Large intestine (tissue), 3 donors: Measurements from ENCODE around the gene CPT1A. TPM values are rescaled to one million over a fixed set of nuclear protein-coding genes. Genes with fewer than 3 reads are reported as not detected.

Source experiments
- DNase-seq, 2 donors: peaks; one replicate each; pipeline versions ENCODE4 v3.0.0 to v3.0.0-alpha.2; 2013
- H3K27ac ChIP-seq: one replicate; pipeline ENCODE4 v1.5.1; 2013; ENCODE audit warnings: low read length
- H3K27me3 ChIP-seq: 2 replicates; pipeline ENCODE4 v1.6.1; 2013; ENCODE audit warnings: low read length; ENCODE audit not compliant: control insufficient read depth, insufficient read depth
- H3K36me3 ChIP-seq: 2 replicates; pipeline ENCODE4 v1.6.1; 2013; ENCODE audit warnings: low read length; ENCODE audit not compliant: control insufficient read depth, insufficient read depth
- H3K4me1 ChIP-seq: one replicate; pipeline ENCODE4 v1.6.1; 2013; ENCODE audit warnings: low read length; ENCODE audit not compliant: control insufficient read depth, insufficient read depth
- H3K4me3 ChIP-seq: one replicate; pipeline ENCODE4 v1.5.1; 2013; ENCODE audit warnings: low read length
- H3K9me3 ChIP-seq: one replicate; pipeline ENCODE4 v1.6.1; 2013; ENCODE audit warnings: mild to moderate bottlenecking, low read depth, low read length, moderate library complexity; ENCODE audit not compliant: control insufficient read depth
- WGBS: methylation state at CpG from one replicate; pipeline ENCODE4 v1.1.5; 2013; ENCODE audit warnings: low lambda C conversion rate; ENCODE audit not compliant: insufficient coverage; 5-methylcytosine and 5-hydroxymethylcytosine counted together
- polyA plus RNA-seq: library from polyadenylated mRNA; unstranded; fragments of 120-200 nt; gene quantifications from one replicate; pipeline ENCODE4 v1.2.1, GENCODE V29; 2013

The CPT1A gene
- polyA plus RNA-seq, 1 donor: 41.5 TPM

DNA sequence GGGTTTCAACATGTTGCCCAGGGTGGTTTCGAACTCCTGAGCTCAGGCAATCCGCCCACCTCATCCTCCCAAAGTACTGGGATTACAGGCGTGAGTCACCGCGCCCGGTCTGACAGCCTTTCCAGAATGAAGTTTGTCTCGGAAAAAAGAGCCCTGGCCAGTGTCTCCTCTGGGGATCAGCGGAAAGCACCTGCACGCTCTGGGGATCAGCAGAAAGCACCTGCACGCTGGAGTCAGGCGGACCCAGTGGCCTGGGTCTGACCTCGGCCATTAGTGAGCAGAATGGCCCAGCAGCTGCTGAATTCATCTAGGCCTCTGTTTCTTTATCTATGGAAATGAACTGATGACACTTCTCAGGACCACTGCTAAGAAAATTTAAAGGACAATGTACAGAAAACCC lies 79.9 kb downstream of the CPT1A start:
- peaks cover 48% of the 10 kb centered on the region for H3K36me3 ChIP-seq
- H3K9me3 ChIP-seq: no peaks in the 10 kb centered on the region
- no CpG with 5 or more reads among the region's 12 CpGs for WGBS
- no peak overlapping the region for H3K4me3 ChIP-seq
- no peak for DNase-seq
- H3K27me3 ChIP-seq: no peaks in the 10 kb centered on the region
- no peak overlapping the region for H3K27ac ChIP-seq
- no peaks in the 10 kb centered on the region for H3K4me1 ChIP-seq

DNA sequence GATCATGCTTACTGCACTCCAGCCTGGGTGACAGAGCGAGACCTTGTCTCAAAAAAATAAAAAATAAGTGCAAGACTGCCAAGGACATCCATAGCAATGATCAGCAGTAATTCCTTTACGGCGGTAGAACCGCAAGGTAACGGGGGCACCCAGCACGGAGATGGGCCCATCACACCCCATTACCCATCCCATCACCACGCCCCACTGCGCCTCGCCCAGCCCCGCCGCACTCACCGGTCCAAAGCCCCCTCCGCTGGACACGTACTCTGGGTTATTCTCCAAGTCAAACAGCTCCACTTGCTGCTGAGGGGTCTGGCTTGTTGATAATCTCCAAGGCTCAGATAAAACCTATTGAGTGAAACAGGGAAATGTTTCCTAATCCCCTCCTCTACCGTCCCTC lies 81.7 kb downstream of the CPT1A start:
- H3K27me3 ChIP-seq: no peaks in the 10 kb centered on the region
- DNase-seq: no peak
- H3K27ac ChIP-seq: no peak overlapping the region
- H3K36me3 ChIP-seq: peaks cover 55% of the 10 kb centered on the region
- no peaks in the 10 kb centered on the region for H3K9me3 ChIP-seq
- no CpG with 5 or more reads among the region's 15 CpGs for WGBS
- H3K4me3 ChIP-seq: no peak overlapping the region
- no peaks in the 10 kb centered on the region for H3K4me1 ChIP-seq

DNA sequence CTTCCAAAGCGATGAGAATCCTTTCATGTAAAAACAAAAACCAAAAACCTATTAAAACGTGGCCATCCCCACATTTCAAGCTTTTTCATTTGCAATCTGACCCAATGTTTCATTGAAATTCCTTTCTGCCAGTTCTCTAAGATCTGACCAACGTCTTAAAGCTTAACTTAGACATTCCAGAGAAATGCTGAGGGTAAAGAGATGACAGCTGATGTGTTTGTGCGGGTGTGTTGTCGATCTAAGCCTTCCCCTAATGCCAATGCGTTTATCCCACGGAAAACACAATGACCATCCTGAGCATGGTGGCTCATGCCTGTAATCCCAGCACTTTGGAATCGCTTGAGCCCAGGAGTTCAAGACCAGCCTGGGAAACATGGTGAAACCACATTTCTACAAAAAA lies 84.0 kb downstream of the CPT1A start:
- H3K27me3 ChIP-seq: no peaks in the 10 kb centered on the region
- no peak for DNase-seq
- H3K36me3 ChIP-seq: peaks cover 46% of the 10 kb centered on the region
- no peak overlapping the region for H3K4me3 ChIP-seq
- 64% methylated on average over 2 of the region's 8 CpGs for WGBS
- no peak overlapping the region for H3K27ac ChIP-seq
- no peaks in the 10 kb centered on the region for H3K4me1 ChIP-seq
- H3K9me3 ChIP-seq: no peaks in the 10 kb centered on the region

DNA sequence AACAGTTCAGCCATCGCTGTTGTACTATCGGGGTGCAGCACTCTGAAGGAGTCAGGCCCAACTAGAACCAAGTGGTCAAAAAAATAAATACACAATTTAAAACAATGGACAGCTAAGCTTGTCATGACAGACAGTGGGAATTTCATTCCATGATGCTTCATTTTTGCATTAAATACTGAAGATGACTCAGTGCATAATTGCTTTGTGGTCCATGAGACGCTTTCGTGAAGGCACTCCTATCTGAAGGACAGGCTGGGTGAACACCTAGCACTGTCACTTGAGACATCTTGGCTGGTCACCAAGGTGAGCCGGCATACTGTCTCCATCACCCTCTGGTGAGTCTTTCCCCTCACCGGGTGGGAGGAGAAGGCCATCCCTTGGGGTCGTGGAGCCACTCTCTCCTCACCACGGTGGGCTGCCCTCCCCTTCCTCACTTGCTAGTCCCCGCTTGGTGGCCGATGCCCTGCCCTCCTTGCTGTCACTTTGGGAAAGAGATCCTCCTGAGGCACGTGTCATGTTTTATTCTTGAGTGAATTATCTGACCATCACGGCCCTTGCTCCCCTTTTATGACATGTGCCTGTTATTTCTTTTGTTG lies 85.4 kb downstream of the CPT1A start:
- no CpG with 5 or more reads among the region's 12 CpGs for WGBS
- H3K27ac ChIP-seq: no peak overlapping the region
- no peak overlapping the region for H3K4me3 ChIP-seq
- peaks cover 33% of the 10 kb centered on the region for H3K36me3 ChIP-seq
- no peaks in the 10 kb centered on the region for H3K27me3 ChIP-seq
- no peaks in the 10 kb centered on the region for H3K9me3 ChIP-seq
- H3K4me1 ChIP-seq: no peaks in the 10 kb centered on the region
- DNase-seq: no peak

DNA sequence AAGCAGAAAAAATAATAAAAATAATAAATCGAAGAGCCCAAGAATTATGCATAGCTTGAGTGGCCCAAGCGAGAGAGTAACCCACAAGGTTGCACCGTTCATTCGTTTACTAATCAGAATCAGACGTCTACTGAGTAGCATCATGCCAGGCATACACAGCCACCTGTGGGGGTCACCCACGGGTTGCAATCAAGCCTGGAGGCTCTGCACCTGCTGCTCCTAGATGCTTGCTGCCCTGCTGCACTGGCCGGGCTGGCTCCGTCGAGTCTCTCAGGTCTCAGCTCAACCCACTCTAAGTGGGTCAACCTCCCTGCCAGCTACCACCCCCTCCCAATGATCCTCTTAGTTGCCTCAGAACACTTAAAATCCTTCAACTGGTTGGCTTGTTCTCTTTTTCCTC lies 88.4 kb downstream of the CPT1A start:
- Histone ChIP-seq H3K36me3 (peaks cover 21% of the 10 kb centered on the region), H3K9me3 (peaks cover 4% of the 10 kb centered on the region), H3K4me3 (no peak overlapping the region), H3K27me3 (no peaks in the 10 kb centered on the region), H3K4me1 (no peaks in the 10 kb centered on the region), H3K27ac (no peak overlapping the region)
- DNase-seq: no peak
- 100% methylated on average over 2 of the region's 9 CpGs for WGBS

DNA sequence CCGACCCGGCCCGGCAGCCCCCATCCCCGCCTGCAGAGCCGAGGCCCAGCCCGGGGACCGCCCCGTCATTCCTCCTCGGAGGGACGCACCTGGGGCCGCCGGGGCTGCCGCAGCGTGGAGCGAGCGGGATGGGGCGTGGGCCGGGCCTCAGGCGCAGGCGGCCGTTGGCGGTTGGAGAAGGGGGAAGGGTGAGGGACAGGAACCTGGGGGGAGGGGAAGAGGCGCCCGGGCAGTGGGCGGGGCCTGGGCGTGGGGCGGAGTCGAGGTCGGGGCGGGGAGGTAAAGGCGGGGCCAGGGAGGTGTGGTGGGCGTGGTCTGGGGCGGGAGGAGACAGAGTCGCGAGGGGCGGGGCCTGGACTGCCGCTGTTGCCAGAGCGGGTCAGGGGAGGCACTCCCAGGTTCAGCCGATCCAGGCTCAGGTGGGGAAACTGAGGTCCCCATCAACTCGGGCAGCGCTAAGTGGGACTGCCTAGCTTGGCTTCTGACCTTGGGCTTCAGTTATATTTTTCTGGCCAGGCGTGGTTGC lies 90.3 kb downstream of the CPT1A start, which contains the start of gene TESMIN:
Gene TESMIN (minus strand): TSS at position 190 of the 526 bp plus-strand sequence. CDS start 860 bp downstream, outside the sequence.
- no peak within 1 kb of the TSS for H3K4me3 ChIP-seq
- H3K9me3 ChIP-seq: peaks cover 4% of the 10 kb centered on the region
- WGBS: no CpG with 5 or more reads among the region's 42 CpGs
- DNase-seq: peak; percentile 81 to 87
- H3K27me3 ChIP-seq: no peaks in the 10 kb centered on the region
- peaks cover 8% of the 10 kb centered on the region for H3K36me3 ChIP-seq
- no peaks in the 10 kb centered on the region for H3K4me1 ChIP-seq
- H3K27ac ChIP-seq: no peak within 1 kb of the TSS

DNA sequence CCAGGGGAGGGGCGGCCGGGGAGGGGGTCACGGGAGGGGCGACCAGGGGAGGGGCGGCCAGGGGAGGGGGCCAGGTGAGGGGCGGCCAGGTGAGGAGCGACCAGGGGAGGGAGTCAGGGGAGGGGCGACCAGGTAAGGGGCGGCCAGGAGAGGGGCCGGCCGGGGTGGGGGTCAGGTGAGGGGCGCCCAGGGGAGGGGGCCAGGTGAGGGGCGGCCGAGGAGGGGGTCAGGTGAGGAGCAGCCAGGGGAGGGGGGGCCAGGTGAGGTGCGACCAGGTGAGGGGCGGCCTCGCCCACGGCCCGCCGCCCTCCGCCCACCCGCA lies 90.8 kb downstream of the CPT1A start:
- DNase-seq: no peak

GRCh38 chr11:68750195-68751003 lies 91.3 kb downstream of the CPT1A start:
- Histone ChIP-seq H3K9me3 (peaks cover 4% of the 10 kb centered on the region), H3K27ac (no peak overlapping the region), H3K4me3 (no peak overlapping the region), H3K36me3 (peaks cover 7% of the 10 kb centered on the region), H3K4me1 (no peaks in the 10 kb centered on the region), H3K27me3 (no peaks in the 10 kb centered on the region)
- WGBS: no CpG with 5 or more reads among the region's 76 CpGs
- peak; percentile 8 to 57 for DNase-seq

More for the DNA sequence above, 90.8 kb downstream of the CPT1A start:
- H3K9me3 ChIP-seq: peaks cover 4% of the 10 kb centered on the region
- no peaks in the 10 kb centered on the region for H3K4me1 ChIP-seq
- H3K27me3 ChIP-seq: no peaks in the 10 kb centered on the region
- peaks cover 7% of the 10 kb centered on the region for H3K36me3 ChIP-seq
- no peak overlapping the region for H3K27ac ChIP-seq
- no CpG with 5 or more reads among the region's 22 CpGs for WGBS
- H3K4me3 ChIP-seq: no peak overlapping the region

DNA sequence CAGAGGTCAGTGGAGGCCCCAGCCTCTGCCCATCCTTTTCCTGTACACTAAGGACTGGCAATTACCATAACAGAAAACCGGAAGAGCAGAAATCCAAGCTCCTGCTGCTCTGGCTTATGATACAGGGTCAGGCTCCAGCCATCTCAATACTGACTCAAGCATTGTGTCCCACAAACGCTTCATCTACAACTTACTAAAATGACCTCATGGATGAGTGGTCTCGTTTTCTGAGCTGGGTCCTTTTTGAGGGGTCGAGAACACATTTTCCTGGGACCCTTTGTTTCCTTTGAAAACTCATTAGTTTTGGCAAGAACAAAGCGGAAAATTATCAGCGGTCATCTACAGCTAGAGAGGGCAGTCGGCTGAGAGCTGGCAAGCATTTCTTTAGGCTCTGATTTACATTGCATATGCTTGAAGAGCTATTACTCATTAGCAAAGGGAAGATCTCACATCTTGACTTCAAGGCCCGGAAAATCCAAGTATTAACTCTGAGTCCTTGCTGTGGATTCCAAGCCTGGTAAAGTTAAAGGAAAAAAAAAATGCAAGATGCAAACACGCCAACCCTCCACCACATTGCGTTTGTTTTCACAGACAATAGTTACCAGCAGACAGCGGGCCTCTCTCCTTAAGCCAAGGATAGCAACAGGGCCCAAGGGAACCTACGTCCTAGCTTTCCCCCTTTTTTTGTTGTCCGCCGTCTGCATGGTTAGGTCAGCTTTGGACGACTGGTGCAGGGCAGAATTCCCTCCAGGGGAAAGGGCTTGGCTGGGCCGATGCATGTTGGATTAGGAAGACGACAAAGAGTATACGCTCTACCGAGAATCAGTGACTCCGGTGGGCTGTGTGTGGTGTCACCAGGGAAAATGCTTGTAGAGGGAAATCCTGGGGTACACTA lies 92.2 kb downstream of the CPT1A start:
- DNase-seq: peak in 1 of 2 donors; percentile 8
- no peak overlapping the region for H3K27ac ChIP-seq

GRCh38 chr11:68748061-68748460 lies 93.7 kb downstream of the CPT1A start:
- Histone ChIP-seq H3K27me3 (no peaks in the 10 kb centered on the region), H3K36me3 (peaks cover 11% of the 10 kb centered on the region), H3K4me3 (no peak overlapping the region), H3K4me1 (no peaks in the 10 kb centered on the region), H3K9me3 (peaks cover 4% of the 10 kb centered on the region), H3K27ac (no peak overlapping the region)
- DNase-seq: no peak
- no CpG with 5 or more reads among the region's 2 CpGs for WGBS

More for the DNA sequence above, 92.2 kb downstream of the CPT1A start:
- no peaks in the 10 kb centered on the region for H3K27me3 ChIP-seq
- peaks cover 4% of the 10 kb centered on the region for H3K9me3 ChIP-seq
- peaks cover 7% of the 10 kb centered on the region for H3K36me3 ChIP-seq
- H3K4me1 ChIP-seq: no peaks in the 10 kb centered on the region
- 90% methylated on average over 2 of the region's 20 CpGs for WGBS
- no peak overlapping the region for H3K4me3 ChIP-seq
